GF-D8 (cell line): ENCODE data around the gene NXN.
"Not testable (repeated sequence)": the region's sequence is repeated elsewhere in the genome, so short reads cannot be mapped to it uniquely, and the experiment has no call there.

Experiments used
- DNase-seq: peaks from one replicate; lab custom pipeline; 2025; lab: John Stamatoyannopoulos, UW

The NXN gene

GRCh38 chr17:953767-954166 lies 25.8 kb downstream of the NXN start:
- DNase-seq = no peak

- DNase-seq = not testable (repeated sequence)
These were observed 27.0 kb downstream of the NXN start for GRCh38 chr17:952592-952991.

- DNase-seq = no peak
These were observed 28.0 kb downstream of the NXN start for GRCh38 chr17:951325-952132.

- DNase-seq = no peak
These were observed 29.8 kb downstream of the NXN start for GRCh38 chr17:949623-950303.

- DNase-seq = no peak
These were observed 31.2 kb downstream of the NXN start for GRCh38 chr17:948284-948852.

GRCh38 chr17:946510-947236 lies 32.9 kb downstream of the NXN start:
- no peak for DNase-seq

- DNase-seq = no peak
These were observed 33.9 kb downstream of the NXN start for GRCh38 chr17:945672-946071.

- no peak for DNase-seq
These were observed 35.2 kb downstream of the NXN start for GRCh38 chr17:944266-944826.

GRCh38 chr17:935485-935884 lies 44.1 kb downstream of the NXN start:
- DNase-seq = no peak

- no peak for DNase-seq
These were observed 46.1 kb downstream of the NXN start for GRCh38 chr17:933312-934073.

- DNase-seq = no peak
These were observed 49.3 kb downstream of the NXN start for GRCh38 chr17:930258-930657.

GRCh38 chr17:929586-929985 lies 50.0 kb downstream of the NXN start:
- DNase-seq = no peak

- no peak for DNase-seq
These were observed 51.7 kb downstream of the NXN start for GRCh38 chr17:927611-928461.

- DNase-seq = no peak
These were observed 53.8 kb downstream of the NXN start for GRCh38 chr17:925817-926216.

GRCh38 chr17:924711-925475 lies 54.7 kb downstream of the NXN start:
- DNase-seq = no peak

- DNase-seq = not testable (repeated sequence)
These were observed 55.3 kb downstream of the NXN start for GRCh38 chr17:924306-924705.

- DNase-seq = no peak
These were observed 55.9 kb downstream of the NXN start for GRCh38 chr17:923633-924032.

GRCh38 chr17:921161-921560 lies 58.4 kb downstream of the NXN start:
- no peak for DNase-seq

GRCh38 chr17:920190-920589 lies 59.4 kb downstream of the NXN start:
- no peak for DNase-seq
